Heart left ventricle (tissue), 16 donors: ENCODE measurements around the gene LNPEP. TPM values are rescaled to one million over a fixed set of nuclear protein-coding genes. Genes with fewer than 3 reads are reported as not detected.

Experiments
- ATAC-seq, 4 donors: fragments of 200-7000 bp; cut with Tn5 transposase; one replicate each; pipeline ENCODE4 v1.9.1; 2020 to 2022; ENCODE audit warnings: moderate library complexity in 4 of 4, mild to moderate bottlenecking in 3 of 4, moderate number of reproducible peaks in 1 of 4
- DNase-seq, 5 donors: peaks; one replicate each; pipeline ENCODE4 v3.0.0-alpha.2; 2020
- H3K27ac ChIP-seq, 12 donors: fragments of 200-600 bp; sonication (generic) in 4 of 12; one replicate each; pipeline versions ENCODE4 v1.5.0 to v1.8.0; 2016 to 2022; ENCODE audit warnings: mild to moderate bottlenecking in 2 of 12
- H3K27me3 ChIP-seq, 9 donors: fragments of 200-600 bp; sonication (generic) in 2 of 9; one replicate each; pipeline versions ENCODE4 v1.5.1 to v1.8.0; 2016 to 2022; ENCODE audit warnings: mild to moderate bottlenecking in 3 of 9
- H3K36me3 ChIP-seq, 9 donors: fragments of 200-600 bp; sonication (generic) in 2 of 9; one replicate each; pipeline versions ENCODE4 v1.5.0 to v1.8.0; 2018 to 2022; ENCODE audit warnings: mild to moderate bottlenecking in 2 of 9
- H3K4me1 ChIP-seq, 12 donors: fragments of 200-600 bp; sonication (generic) in 4 of 12; one replicate each; pipeline versions ENCODE4 v1.5.0 to v1.8.0; 2016 to 2022; ENCODE audit warnings: mild to moderate bottlenecking in 3 of 12
- H3K4me3 ChIP-seq, 12 donors: fragments of 200-600 bp; sonication (generic) in 4 of 12; one replicate each; pipeline versions ENCODE4 v1.5.0 to v1.8.0; 2017 to 2022; ENCODE audit warnings: mild to moderate bottlenecking in 9 of 12, moderate library complexity in 4 of 12
- H3K9me3 ChIP-seq, 12 donors: fragments of 200-600 bp; sonication (generic) in 4 of 12; one replicate each; pipeline versions ENCODE4 v1.5.0 to v1.8.0; 2016 to 2022; ENCODE audit warnings: mild to moderate bottlenecking in 1 of 12
- CTCF ChIP-seq, 12 donors: fragments of 200-600 bp; sonication (generic) in 4 of 12; IDR thresholded peaks; one replicate each; pipeline versions ENCODE4 v1.5.0 to v1.8.0; 2018 to 2022; ENCODE audit warnings: antibody characterized with exemption in 12 of 12, mild to moderate bottlenecking in 5 of 12
- POLR2A ChIP-seq, 2 donors: fragments of 450-650 bp; IDR thresholded peaks; one replicate each; pipeline ENCODE4 v1.6.1; 2017; ENCODE audit warnings: antibody characterized with exemption in 2 of 2, mild to moderate bottlenecking in 2 of 2, moderate library complexity in 2 of 2
- WGBS, 4 donors: extraction: QIAGEN DNeasy Blood & Tissue Kit in 2 of 4; methylation state at CpG; one replicate each; pipeline versions ENCODE4 v1.1.5 to v1.1.7; 2013 to 2018; 5-methylcytosine and 5-hydroxymethylcytosine counted together
- intact Hi-C, 10 donors: fragments of 100-400 bp; cut with DNase I; formaldehyde crosslinking; loops; one replicate each; pipeline versions ENCODE4 v1.11.1 to v1.14.2; 2022
- polyA plus RNA-seq, 2 donors: library from polyadenylated mRNA; stranded (reverse); fragments of 200-250 nt; gene quantifications; one replicate each; pipeline ENCODE4 v1.2.3, GENCODE V29; 2013
- total RNA-seq, 9 donors: library from RNA; depleted of rRNA in 2 of 9; stranded (reverse); fragments of >200 nt in 2 of 9; fragmentation: NEBNext Ultra II Directional in 3 of 9; extraction: Animal tissue kit (Norgen Biotek cat#: 25700) in 3 of 9; gene quantifications; one replicate each; pipeline versions ENCODE4 v1.1.0 to v1.2.4, GENCODE V29; 2016 to 2023
- donor health status: ischemic (EF 13 %, LVEDD 7.1; RV severe dilation, severe dysfunction).
- donor health status: healthy with polysubstance abuse.
- donor health status: DM: no; HTN: yes; CAD: no.
- donor health status: DM: no; HTN: no; CAD: no.
- donor health status: ischemic (EF 25% LVEDD 6.9; RV normal size, moderate dysfunction).
- donor health status: ischemic (EF 25% LVEDD 5.7; RV mildly dilated, moderate dysfunction).
- donor health status: healthy.
- donor health status: DM: yes; HTN: yes; CAD: no.
- donor health status: ischemic (EF 35%, LVEDD 5.7; RV mildly dilated, moderate dysfunction).
- donor health status: nonischemic (EF 11% LVEDD 7.7; RV severe dilation, severe dysfunction).
- donor health status: DM: yes; HTN: yes; CAD: no.
- donor health status: PGD.
- donor health status: ischemic (EF 29% LVEDD 5.4; RV normal size, mild dysfunction).
- donor health status: nonischemic (EF 23%, LVEDD 6.1; RV moderate dilation, normal function).

LNPEP gene
- total and polyA plus RNA-seq, 11 donors: 8.6 to 82.2 (median 53.1) TPM

GRCh38 chr5:96909435-96909834 lies 26.4 kb upstream of the LNPEP start:
- no peak for DNase-seq
- H3K4me1 ChIP-seq: peaks cover 0 to 9% (median 0%) of the 10 kb centered on the region in 12 donors
- no peak for ATAC-seq
- H3K27me3 ChIP-seq: no peaks in the 10 kb centered on the region
- no peak overlapping the region for H3K27ac ChIP-seq
- intact Hi-C loops: loop anchor here in 1 of 10 donors (10.0 kb wide), 1 partner anchor 155 kb away; no protein-coding TSS in a partner anchor
- H3K9me3 ChIP-seq: no peaks in the 10 kb centered on the region
- peaks cover 0 to 81% (median 38%) of the 10 kb centered on the region in 9 donors for H3K36me3 ChIP-seq
- H3K4me3 ChIP-seq: no peak overlapping the region
- 71 to 91% (median 84%) methylated on average over 4 of the region's 4 CpGs for WGBS, 4 donors
- no peak for TF ChIP-seq CTCF (IDR thresholded peaks at IDR 0.05)

- Histone ChIP-seq H3K4me3 (no peak overlapping the region), H3K36me3 (peaks cover 0 to 83% (median 47%) of the 10 kb centered on the region in 9 donors), H3K27me3 (no peaks in the 10 kb centered on the region), H3K4me1 (no peaks in the 10 kb centered on the region), H3K27ac (no peak overlapping the region), H3K9me3 (no peaks in the 10 kb centered on the region)
- ATAC-seq: no peak
- DNase-seq: no peak
- WGBS, 4 donors: 94 to 99% (median 97%) methylated on average over 2 of the region's 2 CpGs
- intact Hi-C loops: loop anchor here in 1 of 10 donors (5.0 kb wide), 1 partner anchor 256 kb away; no protein-coding TSS in a partner anchor
- no peak for TF ChIP-seq CTCF (IDR thresholded peaks at IDR 0.05)
- no peak for TF ChIP-seq POLR2A (IDR thresholded peaks at IDR 0.05)
These were observed 24.7 kb upstream of the LNPEP start for GRCh38 chr5:96911139-96911538.

GRCh38 chr5:96913233-96913632 lies 22.6 kb upstream of the LNPEP start:
- intact Hi-C loops: loop anchor here in 1 of 10 donors (5.0 kb wide), 1 partner anchor 254 kb away; no protein-coding TSS in a partner anchor
- DNase-seq (no peak), ATAC-seq (no peak)
- Histone ChIP-seq H3K27me3 (no peaks in the 10 kb centered on the region), H3K36me3 (peaks cover 0 to 91% (median 53%) of the 10 kb centered on the region in 9 donors), H3K27ac (no peak overlapping the region), H3K9me3 (no peaks in the 10 kb centered on the region), H3K4me1 (no peaks in the 10 kb centered on the region), H3K4me3 (no peak overlapping the region)
- WGBS, 4 donors: 60 to 72% (median 69%) methylated on average over 2 of the region's 2 CpGs
- no peak for TF ChIP-seq POLR2A (IDR thresholded peaks at IDR 0.05)
- no peak for TF ChIP-seq CTCF (IDR thresholded peaks at IDR 0.05)

GRCh38 chr5:96919754-96920197 lies 16.1 kb upstream of the LNPEP start:
- peaks cover 0 to 11% (median 4%) of the 10 kb centered on the region in 12 donors for H3K4me1 ChIP-seq
- intact Hi-C loops: no loop called here
- no peak for DNase-seq
- no peak for TF ChIP-seq POLR2A (IDR thresholded peaks at IDR 0.05)
- no peak for TF ChIP-seq CTCF (IDR thresholded peaks at IDR 0.05)
- no peaks in the 10 kb centered on the region for H3K27me3 ChIP-seq
- peaks cover 0 to 52% (median 21%) of the 10 kb centered on the region in 9 donors for H3K36me3 ChIP-seq
- ATAC-seq: no peak
- no peak overlapping the region for H3K4me3 ChIP-seq
- H3K27ac ChIP-seq: no peak overlapping the region
- no peaks in the 10 kb centered on the region for H3K9me3 ChIP-seq
- 79 to 97% (median 93%) methylated on average over 4 of the region's 4 CpGs for WGBS, 4 donors
